Activated CD4-positive, CD25-positive, alpha-beta regulatory T cell treated with anti-CD3 and anti-CD28 coated beads, Interleukin-2, amount 50 U/mL, for 24 hours (primary cell): ENCODE data around the gene CDK5RAP2.
A peak's percentile ranks its signal among the peaks of the same experiment; 100 is the strongest.
"Not testable (repeated sequence)": the region's sequence is repeated elsewhere in the genome, so short reads cannot be mapped to it uniquely, and the experiment has no call there.

Source experiments
- ATAC-seq, 2 donors: fragments of 150-1000 bp; cut with Tn5 transposase; one replicate each; pipeline ENCODE4 v1.10.0; 2021; ENCODE audit warnings: mild to moderate bottlenecking in 1 of 2, moderate library complexity in 1 of 2

Gene CDK5RAP2

GRCh38 chr9:120580051-120580896, at the start of gene CDK5RAP2:
TSS of gene CDK5RAP2 (minus strand) at chr9:120580167. CDS start at chr9:120579978, 189 bp downstream.
- peak; percentile 98 to 99 for ATAC-seq

- not testable (repeated sequence) for ATAC-seq
Observed at GRCh38 chr9:120628925-120629497, 49.0 kb upstream of the CDK5RAP2 start.

GRCh38 chr9:120628207-120628924, 48.4 kb upstream of the CDK5RAP2 start:
- no peak for ATAC-seq

GRCh38 chr9:120627073-120627472, 47.1 kb upstream of the CDK5RAP2 start:
- ATAC-seq, result no peak

- ATAC-seq, result no peak
Observed at GRCh38 chr9:120626512-120626911, 46.5 kb upstream of the CDK5RAP2 start.

GRCh38 chr9:120625222-120625621, 45.3 kb upstream of the CDK5RAP2 start:
- ATAC-seq, result no peak

GRCh38 chr9:120622790-120623189, 42.8 kb upstream of the CDK5RAP2 start:
- ATAC-seq, result no peak

GRCh38 chr9:120621941-120622340, 42.0 kb upstream of the CDK5RAP2 start:
- no peak for ATAC-seq

GRCh38 chr9:120619751-120620655, 40.0 kb upstream of the CDK5RAP2 start:
- peak; percentile 67 to 82 for ATAC-seq

- ATAC-seq, result no peak
Observed at GRCh38 chr9:120616966-120617935, 37.3 kb upstream of the CDK5RAP2 start.

- ATAC-seq, result no peak
Observed at GRCh38 chr9:120612218-120612617, 32.3 kb upstream of the CDK5RAP2 start.

- ATAC-seq, result no peak
Observed at GRCh38 chr9:120611690-120612068, 31.7 kb upstream of the CDK5RAP2 start.

GRCh38 chr9:120610975-120611689, 31.2 kb upstream of the CDK5RAP2 start:
- ATAC-seq, result no peak

GRCh38 chr9:120609636-120610035, 29.7 kb upstream of the CDK5RAP2 start:
- no peak for ATAC-seq

- no peak for ATAC-seq
Observed at GRCh38 chr9:120608421-120608820, 28.5 kb upstream of the CDK5RAP2 start.

GRCh38 chr9:120603591-120603990, 23.6 kb upstream of the CDK5RAP2 start:
- no peak for ATAC-seq

- ATAC-seq, result no peak
Observed at GRCh38 chr9:120603010-120603409, 23.0 kb upstream of the CDK5RAP2 start.

GRCh38 chr9:120593955-120594277, 13.9 kb upstream of the CDK5RAP2 start:
- no peak for ATAC-seq

- no peak for ATAC-seq
Observed at GRCh38 chr9:120593250-120593954, 13.4 kb upstream of the CDK5RAP2 start.

GRCh38 chr9:120592210-120592609, 12.2 kb upstream of the CDK5RAP2 start:
- no peak for ATAC-seq
